GM19397 (cell line): ENCODE results near the gene ATP23.

Source experiments
- ATAC-seq: cut with Tn5 transposase; IDR thresholded peaks from one replicate; pipeline ENCODE4 v1.9.1; 2021; ENCODE audit warnings: mild to moderate bottlenecking, moderate library complexity; ENCODE audit not compliant: unreplicated experiment

ATP23 gene

GRCh38 chr12:57941165-57941894 is at the start of gene ATP23:
Gene ATP23, plus strand, starts transcription at chr12:57941567. Its CDS starts 135 bp downstream, at chr12:57941702.
- ATAC-seq, result peak; percentile 89

- no peak for ATAC-seq
Measured at GRCh38 chr12:57892232-57892972, 49.0 kb upstream of the ATP23 start.

GRCh38 chr12:57893431-57894353 is 47.7 kb upstream of the ATP23 start:
- no peak for ATAC-seq

- ATAC-seq, result no peak
Measured at GRCh38 chr12:57894399-57895292, 46.7 kb upstream of the ATP23 start.

- no peak for ATAC-seq
Measured at GRCh38 chr12:57895389-57896114, 45.8 kb upstream of the ATP23 start.

GRCh38 chr12:57896115-57896433 is 45.3 kb upstream of the ATP23 start:
- ATAC-seq, result no peak

GRCh38 chr12:57896434-57897201 is 44.7 kb upstream of the ATP23 start:
- ATAC-seq, result no peak

- ATAC-seq, result no peak
Measured at GRCh38 chr12:57897286-57897974, 43.9 kb upstream of the ATP23 start.

GRCh38 chr12:57898308-57898970 is 42.9 kb upstream of the ATP23 start:
- ATAC-seq, result peak; percentile 29

- peak; percentile 90 for ATAC-seq
Measured at GRCh38 chr12:57899010-57899662, 42.2 kb upstream of the ATP23 start.

- ATAC-seq, result no peak
Measured at GRCh38 chr12:57902478-57902969, 38.8 kb upstream of the ATP23 start.

GRCh38 chr12:57904426-57904825 is 36.9 kb upstream of the ATP23 start:
- ATAC-seq, result no peak

- ATAC-seq, result peak; percentile 76
Measured at GRCh38 chr12:57904848-57905811, 36.2 kb upstream of the ATP23 start.

- ATAC-seq, result no peak
Measured at GRCh38 chr12:57905812-57906475, 35.4 kb upstream of the ATP23 start.

- no peak for ATAC-seq
Measured at GRCh38 chr12:57906821-57907220, 34.5 kb upstream of the ATP23 start.
